K562 (cell line): ENCODE data around the gene TRIP6. TPM values are rescaled to one million over a fixed set of nuclear protein-coding genes. Genes with fewer than 3 reads are reported as not detected.

Source experiments
- CHCHD3 ChIP-seq: fragments of 250-450 bp; sonication (Bioruptor Pico); IDR thresholded peaks from 2 replicates; pipeline ENCODE4 v2.1.2; 2022; ENCODE audit warnings: mild to moderate bottlenecking
- EGR1 ChIP-seq: fragments of 450-650 bp; conservative IDR thresholded peaks from 2 replicates; pipeline ENCODE4 v1.6.1; 2017; ENCODE audit warnings: mild to moderate bottlenecking
- ELF4 ChIP-seq: fragments of 450-650 bp; formaldehyde crosslinking; IDR thresholded peaks from 2 replicates; pipeline ENCODE4 v1.4.0; 2022; ENCODE audit warnings: missing genetic modification characterization
- PKNOX1 ChIP-seq: fragments of 450-650 bp; IDR thresholded peaks from 2 replicates; pipeline ENCODE4 v1.6.1; 2016
- RBM25 ChIP-seq: fragments of 200-400 bp; formaldehyde crosslinking; IDR thresholded peaks from 2 replicates; pipeline ENCODE4 v1.6.1; 2018; ENCODE audit warnings: low read length, low read depth, moderate library complexity; ENCODE audit not compliant: severe bottlenecking
- RFX5 ChIP-seq: IDR thresholded peaks from 2 replicates; pipeline ENCODE4 v1.6.1; 2011; ENCODE audit warnings: low read depth, mild to moderate bottlenecking, improper control_type of control experiment, low read length
- SMC3 ChIP-seq: conservative IDR thresholded peaks from 2 replicates; pipeline ENCODE4 v1.6.1; 2011; ENCODE audit warnings: low read depth, low read length, improper control_type of control experiment; ENCODE audit not compliant: insufficient read depth
- SUPT5H ChIP-seq: fragments of 450-650 bp; IDR thresholded peaks from 2 replicates; pipeline ENCODE4 v1.6.1; 2016
- TCF15 ChIP-seq: fragments of 250-450 bp; sonication (Bioruptor Pico); IDR thresholded peaks from 2 replicates; pipeline ENCODE4 v1.8.0; 2022; ENCODE audit warnings: moderate library complexity, mild to moderate bottlenecking, inconsistent platforms
- THRB ChIP-seq: fragments of 450-650 bp; formaldehyde crosslinking; conservative IDR thresholded peaks from 2 replicates; pipeline ENCODE4 v1.4.0; 2022; ENCODE audit warnings: mild to moderate bottlenecking, missing genetic modification characterization
- U2AF2 ChIP-seq: fragments of 200-400 bp; formaldehyde crosslinking; optimal IDR thresholded peaks from 2 replicates; pipeline ENCODE3; 2017; ENCODE audit warnings: low read depth, mild to moderate bottlenecking, low read length
- ZBTB7A ChIP-seq: IDR thresholded peaks from 2 replicates; pipeline ENCODE4 v1.6.1; 2011; ENCODE audit warnings: low read depth, mild to moderate bottlenecking, low read length, moderate library complexity, borderline replicate concordance; ENCODE audit not compliant: control insufficient read depth
- ZNF197 ChIP-seq: fragments of 200-800 bp; sonication (Bioruptor generic); IDR thresholded peaks from 2 replicates; pipeline ENCODE4 v1.6.1; 2016; ENCODE audit warnings: low read depth, missing genetic modification characterization, missing compliant biosample characterization
- ZNF253 ChIP-seq: fragments of 250-450 bp; sonication (Bioruptor Pico); conservative IDR thresholded peaks from 2 replicates; pipeline ENCODE4 v1.6.1; 2021; ENCODE audit warnings: mild to moderate bottlenecking
- ZNF277 ChIP-seq: fragments of 250-450 bp; sonication (Bioruptor Pico); IDR thresholded peaks from 2 replicates; pipeline ENCODE4 v1.8.0; 2022; ENCODE audit warnings: inconsistent platforms, mild to moderate bottlenecking, moderate library complexity, borderline replicate concordance
- ZNF324 ChIP-seq: fragments of 250-450 bp; sonication (Bioruptor Pico); IDR thresholded peaks from 2 replicates; pipeline ENCODE4 v1.4.0; 2020; ENCODE audit warnings: mild to moderate bottlenecking
- ZNF785 ChIP-seq: fragments of 250-450 bp; sonication (Bioruptor Pico); IDR thresholded peaks from 2 replicates; pipeline ENCODE4 v1.4.0; 2020; ENCODE audit warnings: mild to moderate bottlenecking
- polyA plus RNA-seq, 8 experiments: library from polyadenylated mRNA; depleted of rRNA in 4 of 8; stranded (reverse) in 5 of 8; unstranded in 3 of 8; fragments of >200 nt; fragmentation: Nextera tagmentation in 2 of 8; fragmentation: Illumina TruSeq in 1 of 8; extraction: Ambion mirVana in 2 of 8; extraction: Trizol in 1 of 8; gene quantifications; 2 replicates each; pipeline versions ENCODE4 v1.2.1 to v1.2.3, GENCODE V29; 2011 to 2014; ENCODE audit warnings: inconsistent platforms in 1 of 8, missing spikeins in 1 of 8
- total RNA-seq, 7 experiments: library from RNA; depleted of rRNA in 6 of 7; stranded (reverse); fragments of >200 nt in 6 of 7; fragmentation: Illumina TruSeq in 2 of 7; extraction: Trizol in 2 of 7; gene quantifications; 2 replicates each; pipeline versions ENCODE4 v1.2.1 to v1.2.3, GENCODE V29; 2011 to 2021; ENCODE audit warnings: low replicate concordance in 1 of 7
- TF ChIP-seq, protein P1 (sequence below), 2 experiments: fragments of 150-350 bp in 1 of 2; IDR thresholded peaks; 2 replicates each; pipeline ENCODE4 v1.6.1; 2012 to 2016; ENCODE audit warnings: low read depth in 2 of 2, low read length in 2 of 2, mild to moderate bottlenecking in 1 of 2, moderate library complexity in 1 of 2
- TF ChIP-seq, protein P2 (sequence below): IDR thresholded peaks from 2 replicates; pipeline ENCODE4 v1.6.1; 2014; ENCODE audit warnings: antibody characterized with exemption

The TRIP6 gene
- total and polyA plus RNA-seq, 9 of the 15 experiments (the other 6 are each of a cell fraction or from before 2014, with no cell fraction given): 5.9 to 141 (median 54.0) TPM

- TF ChIP-seq ZNF197 (CRISPR knock-in tag) (no peak), SMC3 (0 out of 2 replicates have a peak, but pooled peaks have one; percentile 18), ZNF324 (CRISPR knock-in tag) (no peak), ZNF277 (no peak), TCF15 (CRISPR knock-in tag) (no peak), CHCHD3 (CRISPR knock-in tag) (no peak), THRB (CRISPR knock-in tag) (0 out of 2 replicates have a peak, but pooled peaks have one; percentile 78), ELF4 (CRISPR knock-in tag) (peak; percentile 21; the same call in 1 of the 2 replicates), RBM25 (no peak), ZNF253 (no peak), EGR1 (peak; percentile 32; the same call in 1 of the 2 replicates), SUPT5H (no peak), U2AF2 (no peak), ZBTB7A (peak; percentile 41; the same call in 1 of the 2 replicates), RFX5 (no peak), PKNOX1 (no peak), ZNF785 (no peak)
- TF ChIP-seq, protein P1, sequence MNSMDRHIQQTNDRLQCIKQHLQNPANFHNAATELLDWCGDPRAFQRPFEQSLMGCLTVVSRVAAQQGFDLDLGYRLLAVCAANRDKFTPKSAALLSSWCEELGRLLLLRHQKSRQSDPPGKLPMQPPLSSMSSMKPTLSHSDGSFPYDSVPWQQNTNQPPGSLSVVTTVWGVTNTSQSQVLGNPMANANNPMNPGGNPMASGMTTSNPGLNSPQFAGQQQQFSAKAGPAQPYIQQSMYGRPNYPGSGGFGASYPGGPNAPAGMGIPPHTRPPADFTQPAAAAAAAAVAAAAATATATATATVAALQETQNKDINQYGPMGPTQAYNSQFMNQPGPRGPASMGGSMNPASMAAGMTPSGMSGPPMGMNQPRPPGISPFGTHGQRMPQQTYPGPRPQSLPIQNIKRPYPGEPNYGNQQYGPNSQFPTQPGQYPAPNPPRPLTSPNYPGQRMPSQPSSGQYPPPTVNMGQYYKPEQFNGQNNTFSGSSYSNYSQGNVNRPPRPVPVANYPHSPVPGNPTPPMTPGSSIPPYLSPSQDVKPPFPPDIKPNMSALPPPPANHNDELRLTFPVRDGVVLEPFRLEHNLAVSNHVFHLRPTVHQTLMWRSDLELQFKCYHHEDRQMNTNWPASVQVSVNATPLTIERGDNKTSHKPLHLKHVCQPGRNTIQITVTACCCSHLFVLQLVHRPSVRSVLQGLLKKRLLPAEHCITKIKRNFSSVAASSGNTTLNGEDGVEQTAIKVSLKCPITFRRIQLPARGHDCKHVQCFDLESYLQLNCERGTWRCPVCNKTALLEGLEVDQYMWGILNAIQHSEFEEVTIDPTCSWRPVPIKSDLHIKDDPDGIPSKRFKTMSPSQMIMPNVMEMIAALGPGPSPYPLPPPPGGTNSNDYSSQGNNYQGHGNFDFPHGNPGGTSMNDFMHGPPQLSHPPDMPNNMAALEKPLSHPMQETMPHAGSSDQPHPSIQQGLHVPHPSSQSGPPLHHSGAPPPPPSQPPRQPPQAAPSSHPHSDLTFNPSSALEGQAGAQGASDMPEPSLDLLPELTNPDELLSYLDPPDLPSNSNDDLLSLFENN (IDR thresholded peaks at IDR 0.05; ENCODE audit: low read depth in 2 of 2, low read length in 2 of 2): no peak
- TF ChIP-seq, protein P2, sequence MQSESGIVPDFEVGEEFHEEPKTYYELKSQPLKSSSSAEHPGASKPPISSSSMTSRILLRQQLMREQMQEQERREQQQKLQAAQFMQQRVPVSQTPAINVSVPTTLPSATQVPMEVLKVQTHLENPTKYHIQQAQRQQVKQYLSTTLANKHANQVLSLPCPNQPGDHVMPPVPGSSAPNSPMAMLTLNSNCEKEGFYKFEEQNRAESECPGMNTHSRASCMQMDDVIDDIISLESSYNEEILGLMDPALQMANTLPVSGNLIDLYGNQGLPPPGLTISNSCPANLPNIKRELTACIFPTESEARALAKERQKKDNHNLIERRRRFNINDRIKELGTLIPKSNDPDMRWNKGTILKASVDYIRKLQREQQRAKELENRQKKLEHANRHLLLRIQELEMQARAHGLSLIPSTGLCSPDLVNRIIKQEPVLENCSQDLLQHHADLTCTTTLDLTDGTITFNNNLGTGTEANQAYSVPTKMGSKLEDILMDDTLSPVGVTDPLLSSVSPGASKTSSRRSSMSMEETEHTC: no peak
Measured at GRCh38 chr7:100825751-100826513, 41.3 kb upstream of the TRIP6 start (continued).
